ENCODE results near the gene ATP1A3.
"Not testable (repeated sequence)": the region's sequence is repeated elsewhere in the genome, so short reads cannot be mapped to it uniquely, and the experiment has no call there.

Gene ATP1A3

DNA sequence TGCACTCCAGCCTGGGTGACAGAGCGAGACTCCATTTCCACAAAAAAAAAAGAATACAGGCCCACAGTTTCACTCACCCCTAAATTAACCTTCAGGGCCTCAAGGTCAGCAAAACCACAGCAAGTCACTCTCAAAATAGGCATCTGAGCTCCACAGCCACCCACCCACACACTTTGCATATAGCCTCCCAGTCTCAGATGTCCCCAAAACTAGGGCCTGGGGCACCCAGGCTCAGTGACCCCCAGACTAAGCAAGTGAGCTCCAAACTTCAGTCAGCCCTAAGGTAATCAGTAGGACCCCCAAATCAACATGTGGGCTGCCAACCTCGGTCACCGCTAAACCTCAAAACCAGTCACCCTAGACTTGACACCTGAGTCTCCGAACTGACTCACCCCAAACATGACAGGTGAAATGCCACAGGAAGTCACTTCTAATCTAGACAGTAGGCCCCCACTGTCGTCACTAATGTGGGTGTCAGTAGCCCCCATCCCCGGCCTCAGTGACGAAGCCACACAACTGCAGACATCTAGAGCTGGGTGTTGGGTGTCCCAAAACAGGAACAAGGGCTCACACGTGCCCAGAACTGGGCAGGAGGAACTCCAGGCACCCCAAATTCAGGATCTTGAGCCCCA is 48.8 kb downstream of the ATP1A3 start:
- DNase-seq (ENCODE audit: low read depth), result no peak

DNA sequence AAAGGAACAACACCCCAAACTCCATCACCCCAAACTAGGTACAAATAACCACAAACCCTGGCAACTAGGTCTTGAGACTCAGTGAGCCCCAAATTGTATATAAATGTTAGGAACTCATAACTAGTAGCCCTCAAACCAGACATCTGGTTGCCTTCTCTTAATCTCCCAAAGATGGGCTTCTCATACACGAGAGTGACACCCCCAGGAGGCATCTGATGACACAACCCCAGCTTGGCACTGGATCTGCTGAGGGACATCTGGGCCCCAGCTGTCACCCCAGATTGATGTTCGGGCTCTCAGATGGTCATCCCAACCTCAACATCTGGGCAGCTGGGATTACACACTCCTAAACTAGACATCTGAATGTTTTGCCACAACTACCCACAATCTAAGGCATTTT is 49.7 kb downstream of the ATP1A3 start:
- DNase-seq (ENCODE audit: low read depth), result no peak

DNA sequence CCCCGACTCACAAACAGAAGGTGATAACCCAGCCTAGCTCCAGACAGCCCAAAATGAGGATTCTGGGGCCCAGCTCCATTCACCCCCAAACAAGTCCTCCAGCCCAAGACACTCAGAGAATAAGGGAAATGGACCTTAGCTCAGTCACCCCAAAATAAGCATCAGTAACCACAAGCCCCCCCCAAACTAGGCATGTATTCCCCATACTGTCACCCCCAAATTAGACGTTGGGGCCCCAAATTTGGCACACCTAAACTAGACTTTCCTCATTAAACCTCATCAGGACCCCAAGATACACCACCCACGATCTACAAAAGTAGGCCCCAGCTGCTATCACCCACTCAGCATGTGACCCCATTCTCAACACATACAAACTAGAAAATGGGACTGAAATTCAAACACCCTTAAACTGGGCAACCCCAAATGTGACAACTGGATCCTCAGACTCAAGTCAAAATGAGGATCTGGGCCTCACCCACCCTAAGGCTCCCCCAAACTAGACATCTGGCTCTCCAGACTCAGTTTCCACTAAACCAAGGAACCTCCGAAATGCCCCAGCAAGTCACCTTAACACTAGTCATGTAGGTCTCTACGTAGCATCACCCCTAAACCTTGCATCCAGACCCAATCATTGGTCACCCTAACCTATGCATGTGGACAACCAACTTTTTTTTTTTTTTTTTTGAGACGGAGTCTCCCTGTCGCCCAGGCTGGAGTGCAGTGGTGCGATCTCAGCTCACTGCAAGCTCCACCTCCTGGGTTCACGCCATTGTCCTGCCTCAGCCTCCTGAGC is 52.4 kb downstream of the ATP1A3 start:
- no peak for DNase-seq (ENCODE audit: low read depth)

DNA sequence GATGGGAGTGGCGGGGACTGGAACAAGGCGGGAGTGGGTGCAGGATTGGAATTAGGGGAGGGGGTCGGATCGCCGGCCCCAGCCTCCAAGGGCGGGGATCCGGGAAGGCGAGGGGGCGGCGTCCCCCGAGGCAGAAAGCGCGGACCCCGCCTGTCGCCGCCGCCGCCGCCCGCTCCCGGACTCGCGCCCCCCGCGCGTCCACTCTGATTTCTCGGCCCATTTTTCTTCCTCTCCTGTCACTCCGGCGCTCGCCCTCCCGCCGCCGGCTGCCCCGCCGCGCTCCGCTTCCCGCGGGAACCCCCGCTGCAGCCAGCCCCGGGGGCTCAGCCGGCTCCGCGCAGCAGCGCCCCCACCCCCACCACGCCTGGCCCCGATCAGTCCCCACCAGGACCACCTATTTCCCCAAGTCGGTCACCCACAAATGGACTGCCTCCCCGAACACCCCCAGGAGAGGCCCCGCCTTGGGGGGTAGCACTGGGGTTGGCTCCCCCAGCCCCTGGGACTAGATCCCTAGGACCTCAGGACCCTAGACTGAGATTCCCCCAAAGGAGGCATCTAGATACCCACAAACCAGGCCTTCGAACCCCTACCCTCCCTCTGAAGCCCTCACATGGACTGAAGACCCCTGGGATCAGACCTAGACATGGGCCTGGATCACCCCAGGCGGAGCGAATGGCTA is 53.2 kb downstream of the ATP1A3 start:
- DNase-seq (ENCODE audit: low read depth), result no peak

GRCh38 chr19:41939861-41940730 is 53.9 kb downstream of the ATP1A3 start:
- no peak for DNase-seq (ENCODE audit: low read depth)

- DNase-seq (ENCODE audit: low read depth), result not testable (repeated sequence)
Observed at GRCh38 chr19:41939209-41939608, 54.8 kb downstream of the ATP1A3 start.

DNA sequence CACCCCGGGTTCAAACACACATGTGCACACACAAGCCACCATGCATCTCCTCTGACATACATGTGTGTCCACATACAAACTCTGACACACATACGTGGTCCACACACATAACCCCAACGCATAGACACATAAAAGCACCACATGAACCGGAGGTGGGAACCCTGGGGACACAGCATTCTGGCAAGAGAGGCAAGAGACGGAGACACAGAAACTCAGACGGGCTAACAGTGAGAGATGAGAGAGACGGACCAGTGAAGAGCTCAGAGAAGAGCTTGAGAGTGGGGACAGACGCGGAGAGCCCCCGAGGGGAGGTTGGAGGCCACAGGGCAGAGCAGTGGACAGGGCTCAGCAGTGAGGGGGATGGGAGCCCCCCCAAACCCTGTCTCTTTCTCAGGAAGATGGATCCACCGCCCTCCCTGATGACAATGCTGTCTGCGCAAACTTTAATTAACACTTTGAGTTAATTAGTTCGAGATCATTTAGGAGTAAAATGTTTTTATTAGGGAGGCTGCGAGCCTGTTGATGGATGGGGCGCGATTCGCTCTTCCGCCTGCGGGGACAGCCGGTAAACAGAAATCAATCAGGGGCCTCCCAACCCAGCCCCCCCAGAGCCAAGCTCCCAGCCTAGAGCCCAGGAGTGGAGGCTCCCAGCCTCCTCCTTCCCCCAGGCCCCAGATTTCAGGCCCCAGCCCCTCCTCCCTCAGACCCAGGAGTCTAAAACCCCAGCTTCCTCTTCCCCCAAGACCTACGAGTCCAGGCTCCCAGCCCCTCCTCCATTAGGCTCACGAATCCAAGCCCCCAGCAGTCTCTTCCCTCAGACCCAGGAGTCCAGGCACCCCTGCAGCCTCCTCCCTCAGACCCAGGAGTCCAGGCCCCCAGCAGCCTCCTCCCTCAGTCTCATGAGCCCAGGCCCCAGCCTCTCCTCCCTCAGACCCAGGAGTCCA is 56.2 kb downstream of the ATP1A3 start:
- DNase-seq (ENCODE audit: low read depth), result no peak

- DNase-seq (ENCODE audit: low read depth), result no peak
Observed at GRCh38 chr19:41936961-41937360, 57.1 kb downstream of the ATP1A3 start.

DNA sequence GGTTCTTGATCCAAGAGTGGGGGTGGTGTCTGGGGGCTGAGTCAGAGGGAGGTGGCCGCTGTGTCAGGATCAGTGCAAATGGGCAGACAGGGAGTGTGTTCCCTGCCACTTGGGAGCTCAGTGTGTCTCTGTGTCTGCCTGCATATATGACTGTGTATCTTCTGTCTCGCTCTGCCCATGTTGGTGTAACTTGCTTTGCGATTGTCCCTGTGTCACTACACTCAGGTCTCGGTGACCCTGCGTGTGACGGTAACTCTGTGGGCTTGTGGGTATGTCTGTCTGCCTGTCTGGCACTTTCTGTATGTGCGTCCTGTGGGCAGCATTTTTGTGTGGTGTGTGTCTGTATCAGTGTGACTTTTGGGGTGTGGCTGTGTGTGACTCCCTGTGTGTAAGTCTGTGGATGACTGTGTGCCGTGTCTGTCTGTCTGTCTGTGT is 57.6 kb downstream of the ATP1A3 start:
- DNase-seq (ENCODE audit: low read depth), result no peak

GRCh38 chr19:41935760-41936415 is 58.1 kb downstream of the ATP1A3 start:
- DNase-seq (ENCODE audit: low read depth), result no peak

GRCh38 chr19:41934849-41935374 is 59.1 kb downstream of the ATP1A3 start:
- DNase-seq (ENCODE audit: low read depth), result no peak

DNA sequence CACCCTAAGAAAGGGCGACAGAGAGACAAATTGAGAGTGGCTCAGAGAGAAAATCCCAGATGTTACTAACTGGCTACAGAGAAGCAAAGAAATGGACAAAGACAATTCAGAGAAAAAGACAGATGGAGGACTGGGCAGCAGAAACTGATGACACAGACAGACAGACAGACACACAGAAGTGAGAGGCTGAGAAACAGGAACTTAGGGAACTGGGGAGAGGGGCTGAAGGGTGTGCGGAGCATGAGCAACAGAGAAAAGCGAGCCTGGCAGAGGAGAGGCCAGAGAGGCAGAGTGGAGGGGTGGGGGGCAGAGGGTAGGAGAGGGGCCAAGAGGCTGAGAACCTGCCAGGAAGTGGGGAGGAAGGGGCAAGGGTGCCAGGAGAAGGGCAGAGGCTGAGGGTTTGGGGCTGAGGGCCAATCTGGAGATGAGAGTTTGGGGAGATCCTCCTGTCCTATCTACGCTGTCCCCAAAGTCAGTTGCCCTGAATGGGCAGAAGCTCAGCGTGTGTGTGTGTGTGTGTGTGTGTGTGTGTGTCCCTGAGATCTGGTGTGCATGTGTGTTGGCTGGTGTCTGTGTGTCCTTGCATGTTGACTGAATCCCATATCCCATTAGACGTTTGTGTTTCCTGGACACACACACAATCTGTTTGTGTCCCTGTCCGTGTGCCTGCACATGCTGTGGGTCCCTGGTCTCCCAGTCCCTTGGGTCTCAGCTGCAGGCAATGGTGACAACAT is 60.2 kb downstream of the ATP1A3 start:
- no peak for DNase-seq (ENCODE audit: low read depth)

DNA sequence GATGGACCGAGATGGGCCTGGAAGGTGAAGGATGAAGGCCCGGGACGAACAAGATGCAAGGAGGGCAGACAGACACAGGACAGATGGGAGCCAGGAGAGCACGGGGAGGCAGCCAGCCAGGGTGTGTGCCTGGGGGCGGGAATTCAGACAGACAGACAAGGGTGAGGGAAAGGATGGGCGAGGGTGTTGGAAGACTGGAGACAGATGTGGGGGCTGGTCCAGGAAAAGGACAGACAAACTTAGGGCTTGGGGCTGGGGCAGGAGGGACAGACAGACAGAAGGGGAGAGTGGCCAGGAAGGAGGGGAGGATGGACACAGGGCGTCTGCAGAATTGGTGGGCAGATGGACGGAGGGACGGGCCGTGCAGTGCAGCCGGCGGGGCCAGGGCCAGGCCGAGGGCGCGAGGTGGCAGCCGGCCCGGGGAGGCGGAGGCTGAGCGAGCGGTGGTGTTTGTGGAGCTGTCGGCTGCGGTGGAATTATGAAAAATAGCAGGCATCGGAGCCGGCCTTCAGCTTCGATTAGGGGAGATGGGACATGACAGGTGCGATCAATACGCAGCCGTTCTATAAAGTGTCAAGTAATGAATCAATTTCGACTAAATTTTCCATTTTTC is 61.2 kb downstream of the ATP1A3 start:
- DNase-seq (ENCODE audit: low read depth), result no peak

DNA sequence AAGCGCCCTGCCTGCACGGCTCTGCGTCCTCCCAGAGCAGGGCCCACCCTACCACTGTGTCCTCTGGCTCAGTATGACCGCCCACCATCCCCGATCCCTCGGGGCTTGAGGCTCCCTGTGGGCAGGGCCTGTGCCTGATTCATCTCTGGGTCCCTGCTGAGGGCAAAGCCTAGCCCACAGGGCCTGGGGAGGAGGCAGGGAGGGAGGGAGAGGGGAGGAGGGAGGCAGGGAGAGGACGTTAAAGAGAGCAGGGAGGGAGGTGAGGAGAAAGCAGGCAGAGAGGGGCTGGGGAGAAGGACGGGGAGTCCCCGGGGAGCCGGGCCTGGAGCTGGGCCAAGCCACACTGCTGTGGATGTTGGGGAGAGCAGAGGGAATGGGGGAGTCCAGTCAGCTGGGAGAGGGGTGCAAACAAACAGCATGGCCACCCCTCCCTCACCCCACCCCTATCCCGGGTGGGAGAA is 61.7 kb downstream of the ATP1A3 start:
- no peak for DNase-seq (ENCODE audit: low read depth)

GRCh38 chr19:41930926-41931592 is 63.0 kb downstream of the ATP1A3 start:
- DNase-seq (ENCODE audit: low read depth), result no peak

GRCh38 chr19:41930322-41930722 is 63.7 kb downstream of the ATP1A3 start:
- DNase-seq (ENCODE audit: low read depth), result no peak

GRCh38 chr19:41929536-41930071 is 64.4 kb downstream of the ATP1A3 start:
- DNase-seq (ENCODE audit: low read depth), result no peak
